Fibroblast of peridontal ligament (primary cell): ENCODE measurements around the gene TICAM2.

Experiments
- DNase-seq: peaks from one replicate; pipeline ENCODE4 v3.0.0-alpha.2; 2010; ENCODE audit errors: extremely low read depth

TICAM2 gene

DNA sequence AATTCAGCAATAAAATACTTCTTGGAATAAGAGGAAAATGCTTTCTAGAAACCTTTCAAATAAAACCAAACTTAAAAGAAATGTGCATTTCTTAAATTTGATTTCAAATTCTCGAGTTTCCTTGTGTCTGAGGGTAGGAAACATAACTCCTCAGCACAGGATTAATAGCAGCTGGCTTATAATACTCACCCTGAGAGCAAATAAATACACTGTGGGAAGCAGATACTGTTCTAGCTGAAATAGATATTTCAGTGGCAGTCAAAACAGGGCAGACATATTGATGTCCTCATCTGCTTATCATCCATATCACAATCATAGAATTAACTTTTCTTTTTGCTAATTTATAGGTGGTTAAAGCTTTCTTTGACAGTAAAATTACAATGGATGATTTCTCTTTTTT is 33.6 kb downstream of the TICAM2 start:
- DNase-seq, result no peak

DNA sequence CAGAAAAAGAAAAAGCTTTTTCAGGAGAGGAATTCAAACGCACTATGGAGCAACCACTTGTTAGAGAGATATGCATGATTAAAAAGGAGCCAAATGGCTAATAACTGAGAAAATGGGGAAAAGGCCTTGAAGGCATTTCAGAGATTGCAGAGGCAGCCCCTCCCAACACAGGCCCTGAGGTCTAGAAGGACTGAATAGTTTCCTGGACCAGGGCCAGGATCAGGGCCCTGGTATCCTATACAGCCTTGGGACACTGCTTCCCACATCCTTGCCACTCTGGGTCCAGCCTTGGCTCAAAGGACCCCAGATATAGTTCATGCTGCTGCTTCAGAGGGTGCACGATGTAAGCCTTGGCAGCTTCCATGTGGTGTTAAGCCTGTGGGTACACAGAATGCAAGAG is 37.0 kb downstream of the TICAM2 start:
- no peak for DNase-seq

GRCh38 chr5:115561176-115561575 is 41.1 kb downstream of the TICAM2 start:
- DNase-seq, result no peak

GRCh38 chr5:115559524-115559923 is 42.8 kb downstream of the TICAM2 start:
- peak; percentile 50 for DNase-seq

DNA sequence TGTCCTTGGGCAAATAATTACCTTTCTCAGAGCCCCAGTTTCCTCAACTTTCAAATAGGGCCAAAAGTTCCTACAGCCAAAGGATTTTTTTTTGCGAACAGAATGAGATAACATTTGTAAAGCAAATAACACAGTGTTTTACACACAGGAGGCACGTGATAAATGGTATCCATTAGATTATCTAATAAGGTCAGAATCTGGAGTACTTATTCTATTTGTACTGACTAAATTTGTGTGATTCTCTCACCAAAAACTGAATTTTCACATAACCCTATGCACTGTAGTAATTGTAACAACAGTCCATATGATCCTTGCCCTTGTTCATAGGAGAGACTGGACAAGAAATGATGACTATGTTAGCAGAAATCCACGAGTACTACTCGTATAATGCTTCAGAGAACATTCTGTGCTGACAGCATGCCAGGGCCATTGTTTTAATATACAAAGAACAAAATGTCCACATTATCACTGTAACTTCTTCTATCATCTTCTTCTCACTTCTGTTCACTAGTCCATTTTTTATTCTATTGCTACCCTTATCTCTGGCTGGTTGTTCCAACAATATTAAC is 43.8 kb downstream of the TICAM2 start:
- no peak for DNase-seq

GRCh38 chr5:115557667-115558387 is 44.5 kb downstream of the TICAM2 start:
- no peak for DNase-seq

- no peak for DNase-seq
Measured at GRCh38 chr5:115556276-115556675, 46.0 kb downstream of the TICAM2 start.

GRCh38 chr5:115555084-115555633 is 47.1 kb downstream of the TICAM2 start:
- no peak for DNase-seq

DNA sequence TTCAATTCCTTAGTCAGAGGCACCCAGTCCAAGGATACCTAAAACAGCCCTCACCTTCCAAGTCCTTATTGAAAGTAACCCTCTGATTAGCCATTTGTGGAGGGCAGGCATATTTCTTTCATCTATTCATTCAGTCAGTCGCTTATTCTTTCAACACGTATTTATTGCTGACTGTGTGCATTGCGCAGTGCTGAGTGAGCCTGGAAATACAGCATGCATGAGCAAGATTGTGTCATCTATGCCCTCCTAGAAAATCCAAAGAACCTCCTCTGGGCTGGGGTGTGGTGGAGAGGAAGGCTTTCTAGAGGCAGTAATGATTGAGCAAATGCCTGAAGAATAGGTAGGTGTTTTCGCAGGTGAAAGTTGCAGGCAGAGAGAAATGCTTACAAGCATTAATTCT is 49.2 kb downstream of the TICAM2 start:
- DNase-seq, result peak; percentile 33

DNA sequence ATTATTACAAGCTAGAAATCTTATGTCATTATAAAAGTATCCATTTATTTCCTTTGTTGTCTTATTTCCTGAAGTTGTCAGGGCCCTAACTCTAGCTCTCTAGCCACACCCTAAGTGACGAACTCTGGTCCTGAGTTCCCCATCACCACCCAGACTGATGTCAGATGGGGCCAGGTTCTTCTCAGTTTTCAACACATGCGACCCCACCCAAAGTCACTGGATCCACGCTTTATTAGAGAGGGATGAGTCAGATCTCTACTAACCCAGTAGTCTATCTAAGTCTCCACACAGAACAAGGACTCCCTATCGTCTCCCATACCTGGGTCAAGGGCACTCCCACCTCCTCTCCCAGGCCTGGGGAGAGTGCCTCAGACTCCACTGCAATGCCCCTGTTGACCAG is 50.9 kb downstream of the TICAM2 start:
- peak; percentile 36 for DNase-seq

DNA sequence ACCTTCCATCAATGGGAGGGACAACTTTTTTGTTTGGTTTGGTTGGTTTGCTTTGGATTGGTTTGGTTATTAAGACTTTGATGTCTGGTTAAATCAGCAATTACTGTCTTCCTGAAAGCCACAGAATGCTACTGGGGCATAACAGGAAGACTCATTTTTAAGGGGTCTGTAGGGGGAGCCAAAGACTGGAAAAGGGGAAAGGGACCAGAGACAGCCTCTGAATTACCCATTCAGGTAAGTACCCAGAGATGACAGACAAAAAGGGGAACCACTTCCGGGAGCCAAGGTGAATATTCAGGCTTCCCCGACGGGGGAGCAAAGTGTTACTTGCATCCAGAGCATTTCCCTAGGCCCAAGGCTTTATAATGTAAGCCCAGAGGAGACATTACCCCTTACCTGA is 53.1 kb downstream of the TICAM2 start:
- no peak for DNase-seq

GRCh38 chr5:115548683-115549082 is 53.6 kb downstream of the TICAM2 start:
- no peak for DNase-seq

DNA sequence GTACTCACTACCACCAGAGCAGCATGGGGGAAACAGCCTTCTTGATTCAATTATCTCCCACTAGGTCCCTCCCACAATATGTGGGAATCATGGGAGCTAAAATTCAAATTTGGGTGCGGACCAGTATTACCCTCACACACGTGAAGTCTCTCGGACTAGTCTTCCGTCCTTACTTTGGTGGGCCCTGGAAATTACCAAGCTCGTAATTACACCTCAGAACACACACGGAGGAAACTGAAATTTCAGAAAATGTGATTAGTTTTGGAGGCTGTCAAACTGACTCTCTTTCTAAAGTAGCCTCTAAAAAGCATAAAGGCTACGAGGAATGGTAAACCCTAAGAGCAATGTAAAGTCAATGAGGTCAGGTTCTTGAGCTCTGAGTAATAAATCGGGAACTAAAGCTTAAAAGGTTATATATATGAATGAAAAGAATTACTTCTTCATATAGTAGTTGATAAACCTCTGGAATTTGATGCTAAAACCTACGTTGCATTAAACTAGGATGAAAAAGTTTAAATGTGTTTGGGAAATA is 56.9 kb downstream of the TICAM2 start:
- no peak for DNase-seq

GRCh38 chr5:115544436-115545350 is 57.6 kb downstream of the TICAM2 start, which contains the start of gene FEM1C:
FEM1C (minus strand) TSS chr5:115544775; CDS start chr5:115543493, 1,282 bp downstream.
- peak; percentile 95 for DNase-seq

DNA sequence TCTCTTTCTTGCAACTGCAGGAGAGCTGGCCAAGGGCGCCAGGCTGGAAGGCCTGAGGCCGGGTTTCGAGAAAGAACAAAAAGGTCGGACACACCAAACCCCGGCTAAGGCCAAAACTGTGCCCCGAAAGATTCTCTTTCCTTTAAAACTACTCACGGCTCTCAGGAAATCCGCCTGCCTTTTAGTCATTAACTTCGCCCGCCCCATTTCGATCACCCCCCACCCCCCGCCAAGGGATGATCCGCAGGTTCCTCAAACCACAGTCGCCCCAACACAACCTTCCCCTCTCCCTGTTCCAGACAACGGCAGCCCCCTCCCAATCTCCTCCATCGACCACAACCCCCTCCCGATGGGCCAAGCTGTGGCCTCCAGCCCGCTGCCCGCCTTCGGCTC is 58.2 kb downstream of the TICAM2 start:
- DNase-seq, result no peak

- peak; percentile 67 for DNase-seq
Measured at GRCh38 chr5:115543365-115544042, 58.8 kb downstream of the TICAM2 start.

DNA sequence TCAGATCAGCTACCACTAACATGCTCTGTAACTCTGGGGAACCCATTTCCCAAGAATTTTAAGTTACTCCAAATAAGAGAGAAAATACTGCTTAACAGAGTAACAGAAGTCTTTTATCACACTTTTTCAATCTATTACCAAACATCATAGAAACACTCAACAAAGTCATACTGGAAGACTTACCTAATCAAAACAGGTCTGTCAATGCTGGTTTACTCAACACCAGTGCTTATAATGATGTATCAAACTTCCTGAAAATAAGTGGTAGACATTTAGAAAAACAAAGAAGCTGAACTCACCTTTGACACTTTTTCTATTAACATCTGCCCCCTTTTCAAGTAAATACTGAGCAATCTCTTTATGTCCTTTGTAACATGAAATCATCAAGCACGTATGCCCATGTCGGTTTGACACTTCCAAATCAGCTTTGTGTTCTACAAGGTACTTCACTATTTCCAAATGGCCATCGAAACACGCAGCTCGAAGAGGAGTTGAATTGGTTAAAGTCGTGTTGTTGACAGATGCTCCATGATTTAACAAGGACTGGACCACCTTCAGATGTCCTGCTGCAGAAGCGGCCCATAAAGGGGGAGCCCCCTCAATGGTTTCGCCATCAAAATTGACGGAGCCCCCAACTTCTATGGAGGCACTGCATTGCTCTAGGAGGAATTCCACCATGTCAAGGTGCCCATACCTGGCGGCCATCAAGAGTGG is 59.5 kb downstream of the TICAM2 start:
- DNase-seq, result no peak

GRCh38 chr5:115542086-115542485 is 60.2 kb downstream of the TICAM2 start:
- no peak for DNase-seq

- DNase-seq, result peak; percentile 27
Measured at GRCh38 chr5:115541611-115542010, 60.7 kb downstream of the TICAM2 start.

DNA sequence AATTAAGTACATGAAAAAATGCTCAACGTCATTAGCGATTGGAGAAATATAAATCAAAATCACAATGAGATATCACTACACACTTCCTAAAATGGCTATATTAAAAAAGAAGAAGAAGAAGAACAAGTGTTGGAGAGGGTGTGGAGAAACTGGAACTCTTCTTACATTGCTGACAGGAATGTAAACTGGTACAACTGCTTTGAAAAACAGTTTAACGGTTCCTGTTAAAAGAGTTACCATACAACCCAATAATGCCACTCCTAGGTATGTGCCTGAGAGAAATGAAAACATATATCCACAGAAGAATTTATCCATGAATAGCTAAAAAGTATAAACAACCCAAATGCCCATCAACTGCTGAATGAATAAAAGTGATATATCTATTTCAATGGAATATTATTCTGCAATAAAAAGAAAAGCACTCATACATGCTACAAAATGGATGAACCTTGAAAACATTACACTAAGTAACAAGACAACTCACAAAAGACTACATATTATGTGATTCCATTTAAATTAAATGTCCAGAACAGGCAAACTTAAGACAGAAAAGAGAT is 66.7 kb downstream of the TICAM2 start:
- DNase-seq, result no peak
